Measurements from ENCODE around the gene ZNF782.
"Not testable (repeated sequence)": the region's sequence is repeated elsewhere in the genome, so short reads cannot be mapped to it uniquely, and the experiment has no call there.

ZNF782 gene

GRCh38 chr9:96852676-96853075 lies 1.6 kb downstream of the ZNF782 start:
- no peak for DNase-seq

- no peak for DNase-seq
Observed at GRCh38 chr9:96844040-96844439, 10.3 kb downstream of the ZNF782 start.

GRCh38 chr9:96818533-96818932 lies 35.8 kb downstream of the ZNF782 start:
- no peak for DNase-seq

- no peak for DNase-seq
Observed at GRCh38 chr9:96817973-96818372, 36.3 kb downstream of the ZNF782 start.

GRCh38 chr9:96813607-96814006 lies 40.7 kb downstream of the ZNF782 start:
- no peak for DNase-seq

GRCh38 chr9:96798959-96799358 lies 55.4 kb downstream of the ZNF782 start:
- not testable (repeated sequence) for DNase-seq

GRCh38 chr9:96784021-96784420 lies 70.3 kb downstream of the ZNF782 start:
- no peak for DNase-seq

GRCh38 chr9:96782235-96782634 lies 72.1 kb downstream of the ZNF782 start:
- no peak for DNase-seq

- DNase-seq, result no peak
Observed at GRCh38 chr9:96781552-96781951, 72.8 kb downstream of the ZNF782 start.

GRCh38 chr9:96779089-96779488 lies 75.2 kb downstream of the ZNF782 start:
- DNase-seq, result no peak

GRCh38 chr9:96777426-96777864 lies 76.9 kb downstream of the ZNF782 start:
- no peak for DNase-seq

GRCh38 chr9:96771124-96771523 lies 83.2 kb downstream of the ZNF782 start:
- no peak for DNase-seq

GRCh38 chr9:96769989-96770388 lies 84.3 kb downstream of the ZNF782 start:
- DNase-seq, result no peak

Measured in inflammatory macrophage treated with lipopolysaccharide for 1 hour (primary cell).